TTC549 (cell line): Measurements from ENCODE around the gene KLK10.

Source experiments
- FAIRE-seq: peaks from 2 replicates; lab custom pipeline; 2012; peaks lifted over from hg19 to GRCh38; lab: Jason Lieb, UNC

KLK10 gene

DNA sequence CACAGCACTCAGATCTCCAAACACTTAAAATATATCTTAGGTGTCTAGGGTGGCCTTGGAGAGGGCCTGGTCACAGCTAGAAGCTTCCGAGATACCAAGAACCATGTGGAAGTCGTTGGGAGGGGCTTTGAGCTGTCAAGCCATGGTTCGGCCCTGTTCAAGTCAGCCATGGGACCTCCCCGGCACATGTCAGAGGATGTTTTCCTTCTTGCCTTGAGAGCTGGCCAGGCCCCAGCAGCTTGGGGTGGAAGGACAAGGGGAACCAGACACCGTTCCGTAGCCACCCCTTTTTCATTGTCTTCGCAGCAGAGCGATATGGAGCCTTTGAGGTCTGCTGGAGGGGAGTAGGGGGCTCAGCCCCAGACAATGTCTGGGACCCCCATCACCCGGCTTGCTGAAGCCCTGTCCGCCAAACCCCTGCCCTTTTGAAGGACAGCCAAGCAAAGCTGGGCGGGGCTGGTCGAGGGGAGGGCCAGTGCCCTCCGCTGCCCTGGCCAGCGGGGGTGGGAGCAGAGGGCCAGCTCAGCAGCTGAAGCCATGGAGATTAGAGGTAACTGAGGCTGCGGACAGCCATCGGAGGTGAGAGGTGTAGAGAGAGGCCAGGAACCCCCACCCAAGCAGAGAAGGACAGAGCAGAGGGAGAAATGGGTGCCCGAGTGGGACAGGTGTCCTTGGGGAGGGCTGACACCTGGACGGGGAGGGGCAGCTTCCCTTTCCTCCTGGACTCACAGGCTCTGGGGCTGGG, 6.5 kb upstream of the KLK10 start:
- FAIRE-seq: no peak

DNA sequence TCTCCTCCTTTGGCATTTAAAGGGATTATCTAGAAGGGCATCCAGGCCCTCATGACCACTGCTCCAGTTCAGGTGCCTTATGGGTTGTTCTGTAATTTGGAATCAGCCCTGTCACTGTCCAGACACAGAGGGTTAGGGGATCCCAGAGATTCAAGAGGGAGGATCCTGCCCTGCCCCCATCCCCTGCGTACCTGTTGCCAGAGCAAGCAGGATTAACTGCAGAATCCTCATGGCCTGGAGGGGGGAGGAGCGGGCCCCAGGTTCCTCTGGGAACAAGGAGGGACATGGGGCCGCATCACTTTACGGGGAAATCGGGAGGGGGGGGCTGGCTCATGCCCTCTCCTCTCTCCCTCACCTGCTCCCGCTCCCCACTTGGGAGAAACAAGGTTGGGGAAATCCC, 5.9 kb upstream of the KLK10 start:
- FAIRE-seq: no peak

GRCh38 chr19:51024924-51025323, 5.4 kb upstream of the KLK10 start:
- no peak for FAIRE-seq

DNA sequence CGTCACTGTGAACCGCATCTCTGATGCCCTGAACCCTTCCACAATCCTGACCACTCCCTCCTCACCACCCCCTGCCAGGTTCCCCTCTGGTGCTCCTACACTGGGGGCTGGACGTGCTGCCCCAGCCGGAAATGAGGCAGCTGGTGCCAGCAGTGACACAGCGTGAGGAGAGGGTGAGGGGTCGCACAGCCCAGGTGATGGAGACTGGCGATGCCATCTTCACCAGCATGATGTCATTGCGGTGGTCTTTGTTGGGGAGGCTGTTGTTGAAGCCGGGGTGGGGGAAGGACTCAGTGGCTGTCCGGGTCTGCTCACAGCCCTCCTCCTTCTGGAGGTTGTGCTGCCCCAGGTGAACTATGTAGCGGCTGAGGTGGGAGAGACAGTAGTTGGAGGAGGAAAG, 4.4 kb upstream of the KLK10 start:
- FAIRE-seq: no peak

GRCh38 chr19:51022526-51022925, 3.0 kb upstream of the KLK10 start:
- FAIRE-seq: no peak

- peak; percentile 85 for FAIRE-seq
Observed at GRCh38 chr19:51020988-51021651, 1.6 kb upstream of the KLK10 start.

DNA sequence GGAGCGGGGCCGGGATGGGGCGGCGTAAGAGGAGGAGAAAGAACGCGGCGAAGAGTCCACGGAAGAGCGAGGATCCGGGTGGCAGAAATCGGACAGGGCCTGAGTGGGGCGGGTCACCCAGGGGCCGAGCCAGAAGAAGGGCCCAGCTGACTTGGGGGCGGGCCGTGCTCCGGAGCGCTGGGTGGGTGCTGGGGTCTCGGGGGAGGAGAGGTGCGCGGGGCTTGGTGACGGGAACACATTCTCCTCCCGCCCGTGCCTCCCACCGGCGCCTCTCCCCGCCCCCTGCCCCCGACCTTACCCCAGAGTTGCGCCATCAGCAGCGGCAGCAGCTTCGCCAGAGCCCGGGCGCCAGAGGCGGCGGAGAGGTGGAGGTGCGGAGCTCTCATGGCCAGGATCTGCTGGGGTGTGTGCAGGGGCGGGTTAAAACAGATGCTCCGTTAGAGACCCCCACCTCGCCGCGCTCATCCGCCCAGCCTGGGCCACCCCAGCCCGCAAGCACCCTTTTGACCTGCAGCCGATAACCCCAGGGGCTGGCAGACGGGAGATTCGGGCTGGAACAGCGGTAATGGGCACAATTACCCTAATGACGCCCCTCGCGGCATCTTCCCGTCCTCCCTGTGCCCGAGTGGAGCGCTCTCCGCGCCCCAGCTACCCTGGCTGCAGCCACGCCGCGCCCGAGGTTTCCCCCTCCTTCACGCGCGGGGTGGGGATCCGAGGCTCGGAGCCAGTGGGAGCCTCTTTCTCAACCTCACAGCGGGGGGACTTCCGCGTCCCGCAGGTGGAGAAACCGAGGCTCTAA, 565 bp downstream of the KLK10 start:
- FAIRE-seq: no peak

DNA sequence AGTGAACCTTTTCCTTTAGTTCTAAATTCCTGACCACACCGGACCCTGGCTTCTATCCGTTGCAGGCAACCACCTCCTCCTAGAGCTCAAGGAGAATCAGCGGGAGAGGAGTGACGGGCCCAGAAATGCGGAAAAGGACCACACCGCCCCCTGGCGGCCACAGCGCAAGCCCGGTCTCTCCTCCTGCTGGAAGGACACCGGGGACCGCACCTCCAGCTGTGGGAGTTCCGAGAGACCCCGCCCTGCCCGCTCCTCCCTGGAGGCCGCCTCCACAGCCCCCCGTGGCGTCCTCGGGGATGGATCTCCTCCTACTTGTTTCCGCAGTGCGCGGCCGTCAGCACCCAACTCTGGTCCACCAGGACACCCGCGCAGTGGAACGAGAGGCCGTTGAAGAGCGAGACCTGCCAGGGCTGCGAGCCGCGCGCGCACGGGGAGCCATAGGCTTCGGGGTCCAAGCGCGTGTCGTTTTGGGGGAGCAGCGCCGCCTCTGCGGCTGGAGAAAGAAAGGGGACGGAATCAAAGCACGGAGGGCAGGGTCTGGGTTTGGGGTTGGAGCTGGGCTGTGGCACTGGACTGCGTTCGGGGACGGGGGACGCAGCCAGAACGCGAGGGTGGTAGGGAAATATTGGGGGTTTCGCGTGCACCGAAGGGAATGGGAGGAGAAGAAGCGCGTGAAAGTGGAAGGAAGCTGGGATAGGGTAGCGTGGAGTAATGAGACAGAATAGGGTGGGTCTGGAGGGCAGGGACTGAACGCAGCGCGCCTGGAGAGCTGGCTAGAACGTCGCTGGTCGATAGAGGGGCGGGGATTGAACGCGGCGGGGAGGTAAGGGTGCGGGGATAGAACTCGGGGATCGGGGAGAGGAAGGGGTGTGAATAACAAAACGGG, 2.5 kb downstream of the KLK10 start:
- no peak for FAIRE-seq

DNA sequence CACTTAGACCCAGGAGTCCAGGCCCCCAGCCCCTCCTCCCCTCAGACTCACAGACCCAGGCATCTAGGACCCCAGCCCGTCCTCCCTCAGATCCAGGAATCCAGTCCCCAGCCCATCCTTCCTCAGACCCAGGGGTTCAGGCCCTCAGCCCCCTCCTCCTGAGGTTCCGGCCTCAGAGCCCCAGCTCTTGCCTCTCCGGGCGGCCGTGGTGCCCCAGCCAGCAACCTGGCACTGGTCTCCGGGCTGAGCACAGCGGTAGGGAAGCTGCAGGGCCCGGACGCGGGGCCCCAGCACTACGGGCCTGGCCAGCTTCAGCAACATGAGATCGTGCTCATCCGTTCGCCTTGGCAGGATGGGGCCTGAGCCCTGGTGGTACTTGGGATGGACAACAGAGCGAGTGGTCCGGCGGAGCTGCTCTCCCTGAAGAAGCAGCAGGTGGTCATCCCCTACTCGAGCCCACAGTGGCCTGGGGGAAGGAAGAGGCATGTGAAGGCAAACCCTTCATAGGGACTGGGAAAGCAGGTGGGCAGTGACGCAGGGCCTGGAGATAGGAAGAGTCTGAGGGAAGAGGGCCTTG, 3.7 kb downstream of the KLK10 start:
- no peak for FAIRE-seq

GRCh38 chr19:51014242-51014641, 5.3 kb downstream of the KLK10 start:
- FAIRE-seq: no peak

DNA sequence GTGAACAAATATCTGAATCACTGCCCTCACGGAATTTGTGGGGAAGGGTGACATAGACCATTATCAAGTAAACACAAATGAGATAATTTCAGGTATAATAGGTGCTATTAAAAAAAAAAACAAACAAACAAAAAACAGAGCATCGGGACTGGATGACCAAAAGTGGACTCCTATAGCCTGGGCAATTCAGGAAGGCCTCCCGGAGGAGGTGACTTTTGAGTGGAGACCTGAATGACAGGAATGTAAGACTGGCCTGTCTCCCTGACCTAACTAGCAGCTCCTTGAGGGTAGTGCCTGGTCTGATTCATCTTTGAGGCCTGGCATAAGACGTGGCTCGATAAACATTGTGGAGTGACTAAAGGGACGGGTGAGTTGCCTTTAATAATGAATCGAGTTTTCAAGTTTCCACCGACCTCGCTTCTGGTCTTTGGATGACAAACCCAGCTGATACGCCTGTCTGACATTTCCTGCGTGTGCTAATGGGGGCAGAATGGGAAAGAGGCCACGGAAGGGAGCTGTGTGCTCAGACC, 6.8 kb downstream of the KLK10 start:
- no peak for FAIRE-seq

GRCh38 chr19:51010066-51010795, 9.3 kb downstream of the KLK10 start:
- FAIRE-seq: no peak

DNA sequence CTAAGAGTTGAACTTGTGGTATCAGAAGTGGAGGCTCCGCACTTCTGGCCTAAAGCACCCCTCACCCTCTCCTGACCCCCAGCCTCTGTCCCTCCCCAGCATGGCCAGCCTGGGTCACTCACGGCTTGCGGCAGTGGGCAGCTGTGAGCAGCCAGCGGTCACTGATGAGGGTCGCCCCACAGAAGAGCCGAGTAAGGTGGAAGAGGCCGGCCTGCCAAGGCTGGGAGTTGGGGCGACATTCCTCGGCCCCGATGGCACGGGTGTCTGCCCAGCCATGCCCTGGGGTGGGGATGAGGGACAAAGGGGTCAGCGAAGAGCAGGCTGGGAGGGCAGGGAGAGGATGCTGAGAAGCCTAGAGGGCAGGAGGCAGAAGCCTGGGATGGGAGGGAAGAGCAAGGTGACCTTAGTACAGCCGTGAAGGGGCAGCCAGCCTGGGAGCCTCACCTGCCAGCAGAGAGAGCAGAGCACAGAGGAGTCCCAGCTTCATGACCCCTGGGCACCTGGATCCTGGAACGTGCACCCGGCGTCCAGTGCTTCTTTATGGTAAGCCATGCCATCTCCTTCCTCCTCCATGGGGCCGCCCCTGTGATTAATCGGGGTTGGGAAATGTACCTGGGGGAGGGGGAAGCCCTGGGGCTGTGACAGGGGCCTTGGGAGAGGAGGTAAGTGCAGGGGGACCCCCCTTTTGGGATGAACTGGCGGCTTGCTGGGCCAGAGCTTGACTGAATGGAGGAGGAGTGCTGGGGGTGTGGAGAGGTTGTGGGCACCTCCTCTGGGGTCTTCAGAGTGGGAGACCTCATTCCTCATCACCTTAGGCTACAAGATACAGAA, 10.2 kb downstream of the KLK10 start:
- no peak for FAIRE-seq

GRCh38 chr19:51007488-51007887, 12.0 kb downstream of the KLK10 start:
- FAIRE-seq: no peak

DNA sequence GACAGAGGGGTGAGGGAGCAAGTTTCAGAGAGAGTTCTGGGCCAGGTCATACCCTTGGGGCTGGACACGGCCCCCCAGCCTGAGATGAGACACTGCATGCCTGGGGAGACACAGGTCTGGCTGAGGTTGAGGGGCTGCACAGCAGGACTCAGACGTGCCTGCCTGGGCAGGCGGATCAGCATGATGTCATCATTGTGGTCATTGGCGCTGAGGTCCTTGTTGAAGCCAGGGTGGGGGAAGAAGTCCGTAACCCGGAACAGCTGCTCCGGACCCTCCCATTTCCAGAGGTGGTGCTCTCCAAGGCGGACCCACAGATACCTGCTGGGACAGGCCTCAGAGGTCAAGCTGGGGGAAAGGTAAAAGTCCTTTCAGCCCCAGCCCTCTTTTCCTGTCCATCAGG, 13.1 kb downstream of the KLK10 start:
- FAIRE-seq: no peak

- FAIRE-seq: no peak
Observed at GRCh38 chr19:51005248-51005647, 14.3 kb downstream of the KLK10 start.

DNA sequence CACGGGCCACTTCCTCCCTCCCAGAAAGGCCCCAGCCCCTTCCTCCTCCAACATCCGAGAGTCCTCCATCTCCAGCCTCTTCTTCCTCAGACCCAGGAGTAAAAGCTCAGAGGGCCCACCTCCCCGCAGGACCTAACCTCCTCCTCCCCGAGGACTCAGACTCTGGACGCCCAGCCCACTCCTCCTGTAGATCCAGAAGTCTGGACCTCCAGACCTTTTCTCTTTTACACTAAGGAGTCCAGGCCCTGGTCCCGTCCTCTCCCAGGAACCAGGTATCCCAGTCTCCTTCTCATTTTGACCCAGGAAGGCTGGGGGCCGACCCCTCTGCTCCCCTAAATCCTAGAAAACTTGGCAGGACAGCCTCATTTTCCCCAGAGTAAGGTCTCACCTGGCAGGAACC, 16.2 kb downstream of the KLK10 start:
- FAIRE-seq: no peak

DNA sequence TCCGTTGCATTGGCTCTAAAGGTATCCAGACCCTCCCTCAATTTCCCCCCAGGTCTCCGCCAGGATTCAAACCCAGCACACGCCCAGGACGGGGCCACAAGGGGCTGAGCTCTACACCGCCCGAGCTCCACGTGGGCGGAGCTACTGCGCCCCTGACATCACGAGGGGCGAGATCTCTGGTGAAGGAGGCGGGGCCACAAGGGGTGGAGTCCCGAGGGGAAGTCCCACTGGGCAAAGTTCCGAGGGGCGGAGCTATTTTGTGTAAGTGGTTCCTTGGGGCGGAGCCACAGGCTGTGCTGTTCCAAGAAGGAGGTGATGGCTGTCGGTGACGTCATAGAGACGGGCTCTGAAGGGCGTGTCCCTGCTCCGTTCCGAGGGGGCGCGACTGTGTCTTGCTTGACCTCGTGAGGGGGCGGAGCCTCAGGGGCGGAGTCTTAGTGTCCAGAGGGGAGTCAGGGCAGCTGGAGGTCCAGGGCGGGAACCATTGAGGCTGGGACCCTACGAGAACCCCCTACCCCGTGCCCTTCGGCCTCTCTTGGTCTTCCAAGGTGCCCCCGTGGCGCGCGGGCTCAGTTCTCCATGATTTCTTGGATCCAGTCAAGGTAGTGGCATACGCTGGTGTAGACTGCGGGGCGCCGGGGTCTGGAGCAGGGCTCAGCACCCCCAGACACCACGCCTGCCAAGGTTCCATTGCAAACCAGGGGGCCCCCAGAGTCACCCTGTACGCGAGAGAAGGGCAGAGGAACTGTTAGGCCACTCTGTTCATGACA, 16.8 kb downstream of the KLK10 start:
- peak; percentile 13 for FAIRE-seq

GRCh38 chr19:51002089-51002532, 17.4 kb downstream of the KLK10 start:
- FAIRE-seq: no peak
